Dendritic cell treated with granulocyte-macrophage colony-stimulating factor and Interleukin-4, amounts not matched to agents 40 ng/mL and 50 ng/mL, for 4 days (primary cell): ENCODE data around the gene CNN3.

ENCODE experiments used
- H3K27ac Mint-ChIP-seq: one replicate; pipeline ENCODE4 v1.8.0; 2022; ENCODE audit warnings: mild to moderate bottlenecking, mixed read lengths
- H3K27me3 Mint-ChIP-seq: one replicate; pipeline ENCODE4 v1.8.0; 2022; ENCODE audit warnings: mild to moderate bottlenecking, mixed read lengths
- H3K36me3 Mint-ChIP-seq: one replicate; pipeline ENCODE4 v1.8.0; 2022; ENCODE audit warnings: low read depth, mixed read lengths
- H3K4me1 Mint-ChIP-seq: one replicate; pipeline ENCODE4 v1.8.0; 2022; ENCODE audit warnings: low read depth, mixed read lengths
- H3K4me3 Mint-ChIP-seq: one replicate; pipeline ENCODE4 v1.8.0; 2022; ENCODE audit warnings: mild to moderate bottlenecking, moderate library complexity, mixed read lengths
- H3K9me3 Mint-ChIP-seq: one replicate; pipeline ENCODE4 v1.8.0; 2022; ENCODE audit warnings: mixed read lengths
- intact Hi-C: fragments of 100-400 bp; cut with micrococcal nuclease; formaldehyde crosslinking; loops from one replicate; pipeline ENCODE4 v1.15.0; 2022

Gene CNN3

GRCh38 chr1:94926915-94927404 is at the start of gene CNN3:
CNN3 (minus strand) TSS chr1:94927110; CDS start chr1:94926894, 216 bp downstream.
- H3K36me3 Mint-ChIP-seq = no peaks in the 10 kb centered on the region
- H3K27me3 Mint-ChIP-seq = peaks cover 73% of the 10 kb centered on the region
- intact Hi-C loops = no loop called here
- H3K27ac Mint-ChIP-seq = no peak within 1 kb of the TSS
- peaks cover 15% of the 10 kb centered on the region for H3K4me1 Mint-ChIP-seq
- H3K9me3 Mint-ChIP-seq = no peaks in the 10 kb centered on the region
- H3K4me3 Mint-ChIP-seq = peak within 1 kb of the TSS; percentile 65

- no peaks in the 10 kb centered on the region for H3K9me3 Mint-ChIP-seq
- intact Hi-C loops = no loop called here
- H3K27ac Mint-ChIP-seq = no peak overlapping the region
- H3K36me3 Mint-ChIP-seq = no peaks in the 10 kb centered on the region
- no peak overlapping the region for H3K4me3 Mint-ChIP-seq
- H3K4me1 Mint-ChIP-seq = no peaks in the 10 kb centered on the region
- H3K27me3 Mint-ChIP-seq = no peaks in the 10 kb centered on the region
Observed at GRCh38 chr1:94974824-94975223, 47.9 kb upstream of the CNN3 start.

GRCh38 chr1:94974241-94974640 is 47.3 kb upstream of the CNN3 start:
- H3K4me1 Mint-ChIP-seq = no peaks in the 10 kb centered on the region
- H3K27me3 Mint-ChIP-seq = no peaks in the 10 kb centered on the region
- H3K27ac Mint-ChIP-seq = no peak overlapping the region
- H3K4me3 Mint-ChIP-seq = no peak overlapping the region
- no peaks in the 10 kb centered on the region for H3K36me3 Mint-ChIP-seq
- intact Hi-C loops = no loop called here
- H3K9me3 Mint-ChIP-seq = no peaks in the 10 kb centered on the region

GRCh38 chr1:94973309-94973922 is 46.5 kb upstream of the CNN3 start:
- intact Hi-C loops = no loop called here
- H3K9me3 Mint-ChIP-seq = no peaks in the 10 kb centered on the region
- H3K36me3 Mint-ChIP-seq = no peaks in the 10 kb centered on the region
- H3K4me3 Mint-ChIP-seq = no peak overlapping the region
- no peaks in the 10 kb centered on the region for H3K27me3 Mint-ChIP-seq
- H3K4me1 Mint-ChIP-seq = no peaks in the 10 kb centered on the region
- H3K27ac Mint-ChIP-seq = no peak overlapping the region

GRCh38 chr1:94971491-94971924 is 44.6 kb upstream of the CNN3 start:
- Mint-ChIP-seq H3K9me3 (no peaks in the 10 kb centered on the region), H3K27me3 (no peaks in the 10 kb centered on the region), H3K27ac (no peak overlapping the region), H3K36me3 (no peaks in the 10 kb centered on the region), H3K4me3 (no peak overlapping the region), H3K4me1 (no peaks in the 10 kb centered on the region)
- intact Hi-C loops = no loop called here

- Mint-ChIP-seq H3K36me3 (no peaks in the 10 kb centered on the region), H3K27ac (no peak overlapping the region), H3K27me3 (no peaks in the 10 kb centered on the region), H3K4me3 (no peak overlapping the region), H3K9me3 (no peaks in the 10 kb centered on the region), H3K4me1 (no peaks in the 10 kb centered on the region)
- intact Hi-C loops = no loop called here
Observed at GRCh38 chr1:94970783-94971182, 43.9 kb upstream of the CNN3 start.

GRCh38 chr1:94969137-94969536 is 42.2 kb upstream of the CNN3 start:
- intact Hi-C loops = no loop called here

GRCh38 chr1:94966033-94966432 is 39.1 kb upstream of the CNN3 start:
- Mint-ChIP-seq H3K4me1 (no peaks in the 10 kb centered on the region), H3K4me3 (no peak overlapping the region), H3K36me3 (no peaks in the 10 kb centered on the region), H3K27me3 (no peaks in the 10 kb centered on the region), H3K27ac (no peak overlapping the region), H3K9me3 (no peaks in the 10 kb centered on the region)
- intact Hi-C loops = no loop called here

More at GRCh38 chr1:94969137-94969536, 42.2 kb upstream of the CNN3 start:
- H3K4me1 Mint-ChIP-seq = no peaks in the 10 kb centered on the region
- no peak overlapping the region for H3K27ac Mint-ChIP-seq
- H3K4me3 Mint-ChIP-seq = no peak overlapping the region
- H3K27me3 Mint-ChIP-seq = no peaks in the 10 kb centered on the region
- no peaks in the 10 kb centered on the region for H3K9me3 Mint-ChIP-seq
- no peaks in the 10 kb centered on the region for H3K36me3 Mint-ChIP-seq

- intact Hi-C loops = no loop called here
- Mint-ChIP-seq H3K4me3 (no peak overlapping the region), H3K9me3 (no peaks in the 10 kb centered on the region), H3K36me3 (no peaks in the 10 kb centered on the region), H3K27ac (no peak overlapping the region), H3K27me3 (no peaks in the 10 kb centered on the region), H3K4me1 (no peaks in the 10 kb centered on the region)
Observed at GRCh38 chr1:94963864-94964263, 37.0 kb upstream of the CNN3 start.

GRCh38 chr1:94962409-94963265 is 35.7 kb upstream of the CNN3 start:
- H3K9me3 Mint-ChIP-seq = no peaks in the 10 kb centered on the region

GRCh38 chr1:94961988-94962387 is 35.1 kb upstream of the CNN3 start:
- no peak overlapping the region for H3K27ac Mint-ChIP-seq
- no peaks in the 10 kb centered on the region for H3K36me3 Mint-ChIP-seq
- H3K9me3 Mint-ChIP-seq = no peaks in the 10 kb centered on the region
- intact Hi-C loops = no loop called here
- no peak overlapping the region for H3K4me3 Mint-ChIP-seq
- H3K27me3 Mint-ChIP-seq = no peaks in the 10 kb centered on the region
- no peaks in the 10 kb centered on the region for H3K4me1 Mint-ChIP-seq

More at GRCh38 chr1:94962409-94963265, 35.7 kb upstream of the CNN3 start:
- intact Hi-C loops = no loop called here
- Mint-ChIP-seq H3K36me3 (no peaks in the 10 kb centered on the region), H3K27ac (peak overlapping the region; percentile 78), H3K4me3 (peak overlapping the region; percentile 77), H3K4me1 (no peaks in the 10 kb centered on the region), H3K27me3 (no peaks in the 10 kb centered on the region)

- Mint-ChIP-seq H3K27ac (no peak overlapping the region), H3K27me3 (no peaks in the 10 kb centered on the region), H3K36me3 (no peaks in the 10 kb centered on the region), H3K9me3 (no peaks in the 10 kb centered on the region), H3K4me1 (no peaks in the 10 kb centered on the region), H3K4me3 (no peak overlapping the region)
- intact Hi-C loops = no loop called here
Observed at GRCh38 chr1:94961582-94961981, 34.7 kb upstream of the CNN3 start.

GRCh38 chr1:94958081-94958480 is 31.2 kb upstream of the CNN3 start:
- Mint-ChIP-seq H3K27me3 (no peaks in the 10 kb centered on the region), H3K27ac (no peak overlapping the region), H3K36me3 (no peaks in the 10 kb centered on the region), H3K9me3 (no peaks in the 10 kb centered on the region), H3K4me1 (no peaks in the 10 kb centered on the region), H3K4me3 (no peak overlapping the region)
- intact Hi-C loops = no loop called here

- H3K36me3 Mint-ChIP-seq = no peaks in the 10 kb centered on the region
- H3K4me1 Mint-ChIP-seq = no peaks in the 10 kb centered on the region
- intact Hi-C loops = no loop called here
- H3K9me3 Mint-ChIP-seq = no peaks in the 10 kb centered on the region
- H3K27ac Mint-ChIP-seq = no peak overlapping the region
- H3K27me3 Mint-ChIP-seq = no peaks in the 10 kb centered on the region
- no peak overlapping the region for H3K4me3 Mint-ChIP-seq
Observed at GRCh38 chr1:94955767-94956632, 29.1 kb upstream of the CNN3 start.
